OCI-LY7 (cell line): ENCODE measurements around the gene UBE2S. TPM values are rescaled to one million over a fixed set of nuclear protein-coding genes. Genes with fewer than 3 reads are reported as not detected.

Experiments
- BruUV-seq: library from RNA; stranded (reverse); fragments of 400-500 nt; replicated peaks from 2 replicates; lab custom pipeline; 2021; lab: Mats Ljungman, UMichigan
- CTCF ChIA-PET: fragments of 300-600 bp; sonication (Branson Sonifier 250); formaldehyde crosslinking; loops from one replicate; lab custom pipeline; 2022; ENCODE audit warnings: antibody characterized with exemption; ENCODE audit not compliant: unreplicated experiment; lab: Charles Lee
- POLR2A ChIA-PET: fragments of 300-600 bp; sonication (Branson Sonifier 250); formaldehyde crosslinking; loops from one replicate; lab custom pipeline; 2022; ENCODE audit warnings: antibody characterized with exemption; lab: Charles Lee
- DNase-seq: peaks from one replicate; pipeline ENCODE4 v3.0.0-alpha.2; 2015; ENCODE audit warnings: low spot score
- H2AFZ ChIP-seq: fragments of 200-600 bp; sonication (generic), shearing (Covaris generic); 2 replicates; pipeline ENCODE4 v1.6.1; 2014; ENCODE audit warnings: mild to moderate bottlenecking, antibody characterized with exemption, low read length, moderate library complexity
- H3K27ac ChIP-seq: fragments of 200-600 bp; sonication (generic); 2 replicates; pipeline ENCODE4 v1.5.1; 2014; ENCODE audit warnings: mixed run types, low read depth, mild to moderate bottlenecking, moderate library complexity, low read length, inconsistent platforms; ENCODE audit not compliant: poor library complexity, severe bottlenecking
- H3K36me3 ChIP-seq: fragments of 200-600 bp; sonication (generic); 2 replicates; pipeline ENCODE4 v1.6.1; 2014; ENCODE audit warnings: mild to moderate bottlenecking, antibody characterized with exemption, low read length, moderate library complexity, mixed read lengths; ENCODE audit not compliant: insufficient read depth
- H3K4me1 ChIP-seq: fragments of 200-600 bp; sonication (generic); 2 replicates; pipeline ENCODE4 v1.5.1; 2014; ENCODE audit warnings: mild to moderate bottlenecking, low read length; ENCODE audit not compliant: insufficient read depth, poor library complexity, severe bottlenecking
- H3K4me2 ChIP-seq: fragments of 200-600 bp; sonication (generic); 2 replicates; pipeline ENCODE4 v1.6.1; 2014; ENCODE audit warnings: mild to moderate bottlenecking, low read length
- H3K4me3 ChIP-seq: fragments of 200-600 bp; sonication (generic); 2 replicates; pipeline ENCODE4 v1.5.1; 2014; ENCODE audit warnings: mild to moderate bottlenecking, low read depth, low read length; ENCODE audit not compliant: poor library complexity, severe bottlenecking
- H3K79me2 ChIP-seq: fragments of 200-600 bp; sonication (generic); 2 replicates; pipeline ENCODE4 v1.6.1; 2016; ENCODE audit warnings: low read depth, mild to moderate bottlenecking, low read length, moderate library complexity, mixed read lengths; ENCODE audit not compliant: insufficient read depth
- H3K9me2 ChIP-seq: fragments of 200-600 bp; sonication (generic); 2 replicates; pipeline ENCODE4 v1.6.1; 2016; ENCODE audit warnings: mild to moderate bottlenecking, low read length, mixed read lengths; ENCODE audit not compliant: insufficient read depth
- H3K9me3 ChIP-seq: fragments of 200-600 bp; sonication (generic); 2 replicates; pipeline ENCODE4 v1.6.1; 2014; ENCODE audit warnings: mild to moderate bottlenecking, mixed run types, low read length, mixed read lengths
- H4K20me1 ChIP-seq: fragments of 200-600 bp; sonication (generic); 2 replicates; pipeline ENCODE4 v1.6.1; 2014; ENCODE audit warnings: mild to moderate bottlenecking, antibody characterized with exemption, low read length, moderate library complexity, mixed read lengths; ENCODE audit not compliant: insufficient read depth
- CTCF ChIP-seq: fragments of 200-600 bp; sonication (generic); conservative IDR thresholded peaks from 2 replicates; pipeline ENCODE4 v1.5.1; 2014; ENCODE audit warnings: mild to moderate bottlenecking, antibody characterized with exemption, low read length, moderate library complexity, mixed read lengths
- EZH2phosphoT487 ChIP-seq: fragments of 200-600 bp; sonication (generic); IDR thresholded peaks from 2 replicates; pipeline ENCODE4 v1.6.1; 2018; ENCODE audit warnings: low read depth, borderline replicate concordance, mild to moderate bottlenecking, mixed run types, antibody characterized with exemption, low read length, moderate library complexity, mixed read lengths
- intact Hi-C: fragments of 100-400 bp; cut with micrococcal nuclease; formaldehyde crosslinking; loops from one replicate; pipeline ENCODE4 v1.10.0; 2022; ENCODE audit not compliant: unreplicated experiment
- total RNA-seq, 2 experiments: library from RNA; depleted of rRNA in 1 of 2; stranded (reverse); fragments of >200 nt in 1 of 2; shearing (Covaris generic) in 1 of 2; gene quantifications; 2 replicates each; pipeline ENCODE4 v1.2.3, GENCODE V29; 2014 to 2022

The UBE2S gene
- total RNA-seq, 2 experiments from 2014 or later, result 285 to 682 TPM

- peak overlapping the region; percentile 92 for H3K27ac ChIP-seq
- ChIA-PET POLR2A (interaction anchor here (0.6 kb wide), 1 partner anchor 231 kb away, joined by 6 read pairs; no protein-coding TSS in a partner anchor), CTCF (no interaction called here)
- BruUV-seq, result no TSS peak
- H3K9me2 ChIP-seq, result no peaks in the 10 kb centered on the region
- H3K36me3 ChIP-seq, result peaks cover 42% of the 10 kb centered on the region
- peaks cover 32% of the 10 kb centered on the region for H3K4me1 ChIP-seq
- intact Hi-C loops, result loop anchor here (2.0 kb wide), 1 partner anchor 127 kb away; the partner anchor contains the start of gene HSPBP1
- peak overlapping the region; percentile 53; the same call in 1 of the 2 replicates for H2AFZ ChIP-seq
- H4K20me1 ChIP-seq, result peaks cover 23% of the 10 kb centered on the region
- H3K9me3 ChIP-seq, result peaks cover 21% of the 10 kb centered on the region; the same call in 1 of the 2 replicates
- peak; percentile 100 for DNase-seq
- peak overlapping the region; percentile 89 for H3K4me2 ChIP-seq
- peak overlapping the region; percentile 100 for H3K4me3 ChIP-seq
- peaks cover 41% of the 10 kb centered on the region for H3K79me2 ChIP-seq
- TF ChIP-seq EZH2phosphoT487 (no peak), CTCF (no peak)
Measured at GRCh38 chr19:55407800-55408532, 378 bp upstream of the UBE2S start.

DNA sequence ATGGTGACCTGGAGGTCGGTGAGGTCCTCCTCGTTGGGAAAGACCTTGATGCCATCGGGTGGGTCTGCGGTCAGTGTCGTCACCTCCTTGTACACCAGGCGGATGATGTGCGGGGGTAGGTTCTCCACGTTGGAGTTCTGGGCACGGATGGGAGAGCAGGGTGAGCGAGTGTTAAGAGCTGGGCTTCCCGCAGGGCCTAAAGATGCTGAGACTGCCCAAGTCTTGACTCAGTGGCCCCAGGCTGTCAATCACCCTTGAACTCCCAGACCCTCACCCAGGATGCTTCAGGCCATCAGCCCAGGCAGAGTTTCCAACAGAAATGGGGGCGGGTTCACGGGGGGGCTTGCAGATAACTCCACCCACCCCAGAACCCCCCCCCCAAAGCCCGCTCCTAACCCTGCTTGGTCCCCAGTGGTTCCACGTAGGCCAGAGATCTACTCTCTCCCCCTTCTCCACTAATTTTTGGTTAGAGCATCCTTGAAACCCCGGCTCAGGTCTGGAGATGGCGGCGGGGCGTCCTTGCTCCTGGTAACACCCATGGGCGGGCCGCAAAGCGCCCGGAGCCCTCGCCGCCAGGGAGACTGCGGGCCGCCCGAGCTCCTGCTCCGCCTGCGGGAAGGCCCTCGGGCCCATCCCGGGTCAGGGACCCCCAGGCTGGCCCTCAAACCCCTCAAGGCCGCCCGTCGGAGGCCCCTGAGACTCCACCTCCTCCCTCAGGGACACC, 600 bp downstream of the UBE2S start:
- ChIA-PET CTCF (no interaction called here), POLR2A (interaction anchor here (0.5 kb wide), 1 partner anchor 155 kb away, joined by 3 read pairs; no protein-coding TSS in a partner anchor)
- peaks cover 32% of the 10 kb centered on the region for H4K20me1 ChIP-seq
- peak overlapping the region; percentile 92 for H3K27ac ChIP-seq
- no peaks in the 10 kb centered on the region for H3K9me2 ChIP-seq
- H3K4me2 ChIP-seq, result peak overlapping the region; percentile 89
- DNase-seq, result peak; percentile 57
- H3K36me3 ChIP-seq, result peaks cover 52% of the 10 kb centered on the region
- peak overlapping the region; percentile 100 for H3K4me3 ChIP-seq
- BruUV-seq, result TSS peak; percentile 68
- intact Hi-C loops, result loop anchor here (2.0 kb wide), 1 partner anchor 126 kb away; the partner anchor contains the start of gene HSPBP1
- no peak overlapping the region for H2AFZ ChIP-seq
- peaks cover 32% of the 10 kb centered on the region for H3K4me1 ChIP-seq
- peaks cover 21% of the 10 kb centered on the region; the same call in 1 of the 2 replicates for H3K9me3 ChIP-seq
- TF ChIP-seq CTCF, result no peak
- no peak for TF ChIP-seq EZH2phosphoT487
- peaks cover 47% of the 10 kb centered on the region for H3K79me2 ChIP-seq
